SK-N-SH (cell line): ENCODE measurements around the gene SLC9A5.

Source experiments
- EZH2phosphoT487 ChIP-seq: fragments of 200-600 bp; sonication (generic); IDR thresholded peaks from 2 replicates; pipeline ENCODE4 v1.6.1; 2017; ENCODE audit warnings: low read depth, mixed run types, mild to moderate bottlenecking, antibody characterized with exemption, moderate library complexity, borderline replicate concordance
- FOXM1 ChIP-seq: IDR thresholded peaks from 2 replicates; pipeline ENCODE4 v1.4.0; 2012; ENCODE audit warnings: low read depth, mild to moderate bottlenecking
- GABPA ChIP-seq: IDR thresholded peaks from 2 replicates; pipeline ENCODE4 v1.4.0; 2012; ENCODE audit warnings: low read depth, mild to moderate bottlenecking
- GATA2 ChIP-seq: sonication (generic); formaldehyde crosslinking; IDR thresholded peaks from 2 replicates; pipeline ENCODE4 v1.5.0; 2020; ENCODE audit warnings: mild to moderate bottlenecking, missing genetic modification reagents
- NFIC ChIP-seq: IDR thresholded peaks from 2 replicates; pipeline ENCODE4 v1.4.0; 2012; ENCODE audit warnings: borderline replicate concordance
- POLR2AphosphoS5 ChIP-seq: IDR thresholded peaks from 2 replicates; pipeline ENCODE4 v1.6.1; 2012; ENCODE audit warnings: low read depth, low read length
- RAD21 ChIP-seq: IDR thresholded peaks from 2 replicates; pipeline ENCODE4 v1.6.1; 2012; ENCODE audit warnings: mild to moderate bottlenecking, low read length
- RXRA ChIP-seq: IDR thresholded peaks from 2 replicates; pipeline ENCODE4 v1.4.0; 2012; ENCODE audit warnings: low read depth, mild to moderate bottlenecking, borderline replicate concordance
- SIN3A ChIP-seq: IDR thresholded peaks from 2 replicates; pipeline ENCODE4 v1.6.1; 2012; ENCODE audit warnings: low read depth, mild to moderate bottlenecking, low read length, moderate library complexity, borderline replicate concordance
- TF ChIP-seq, protein P1 (sequence below): fragments of 200-600 bp; sonication (generic); IDR thresholded peaks from 2 replicates; pipeline ENCODE4 v1.6.1; 2017; ENCODE audit warnings: antibody characterized with exemption, mild to moderate bottlenecking, moderate library complexity
- TF ChIP-seq, protein P2 (sequence below): IDR thresholded peaks from 2 replicates; pipeline ENCODE4; 2012
- TF ChIP-seq, protein P3 (sequence below): fragments of 150-350 bp; IDR thresholded peaks from 2 replicates; pipeline ENCODE4 v1.6.1; 2017; ENCODE audit warnings: antibody characterized with exemption, low read length, low read depth, borderline replicate concordance
- TF ChIP-seq, protein P4 (sequence below): IDR thresholded peaks from 2 replicates; pipeline ENCODE4 v1.4.0; 2012; ENCODE audit warnings: low read depth

DNA sequence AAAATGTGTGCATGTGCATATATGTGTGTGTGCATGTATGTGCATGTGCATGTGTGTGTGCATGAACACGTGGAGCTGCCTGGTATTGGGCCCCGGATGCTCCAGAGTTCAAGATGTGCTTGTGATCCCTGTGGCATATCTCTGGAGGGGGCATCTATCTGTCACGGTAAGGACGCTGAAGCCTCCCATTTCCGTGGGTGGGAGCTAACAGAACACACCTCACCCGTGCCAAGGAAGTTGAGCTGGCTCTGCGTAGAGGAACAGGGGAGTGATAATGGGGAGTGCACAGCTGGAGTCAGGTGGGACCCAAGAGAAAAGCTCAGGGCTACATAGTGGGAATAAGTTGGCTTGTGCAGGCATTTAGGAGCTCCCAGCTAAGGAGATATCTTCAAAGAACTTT lies 37.1 kb upstream of the SLC9A5 start:
- TF ChIP-seq POLR2AphosphoS5: no peak
- TF ChIP-seq, protein P1, sequence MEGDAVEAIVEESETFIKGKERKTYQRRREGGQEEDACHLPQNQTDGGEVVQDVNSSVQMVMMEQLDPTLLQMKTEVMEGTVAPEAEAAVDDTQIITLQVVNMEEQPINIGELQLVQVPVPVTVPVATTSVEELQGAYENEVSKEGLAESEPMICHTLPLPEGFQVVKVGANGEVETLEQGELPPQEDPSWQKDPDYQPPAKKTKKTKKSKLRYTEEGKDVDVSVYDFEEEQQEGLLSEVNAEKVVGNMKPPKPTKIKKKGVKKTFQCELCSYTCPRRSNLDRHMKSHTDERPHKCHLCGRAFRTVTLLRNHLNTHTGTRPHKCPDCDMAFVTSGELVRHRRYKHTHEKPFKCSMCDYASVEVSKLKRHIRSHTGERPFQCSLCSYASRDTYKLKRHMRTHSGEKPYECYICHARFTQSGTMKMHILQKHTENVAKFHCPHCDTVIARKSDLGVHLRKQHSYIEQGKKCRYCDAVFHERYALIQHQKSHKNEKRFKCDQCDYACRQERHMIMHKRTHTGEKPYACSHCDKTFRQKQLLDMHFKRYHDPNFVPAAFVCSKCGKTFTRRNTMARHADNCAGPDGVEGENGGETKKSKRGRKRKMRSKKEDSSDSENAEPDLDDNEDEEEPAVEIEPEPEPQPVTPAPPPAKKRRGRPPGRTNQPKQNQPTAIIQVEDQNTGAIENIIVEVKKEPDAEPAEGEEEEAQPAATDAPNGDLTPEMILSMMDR: no peak
- no peak for TF ChIP-seq SIN3A
- no peak for TF ChIP-seq GABPA
- TF ChIP-seq FOXM1: no peak
- TF ChIP-seq, protein P2, sequence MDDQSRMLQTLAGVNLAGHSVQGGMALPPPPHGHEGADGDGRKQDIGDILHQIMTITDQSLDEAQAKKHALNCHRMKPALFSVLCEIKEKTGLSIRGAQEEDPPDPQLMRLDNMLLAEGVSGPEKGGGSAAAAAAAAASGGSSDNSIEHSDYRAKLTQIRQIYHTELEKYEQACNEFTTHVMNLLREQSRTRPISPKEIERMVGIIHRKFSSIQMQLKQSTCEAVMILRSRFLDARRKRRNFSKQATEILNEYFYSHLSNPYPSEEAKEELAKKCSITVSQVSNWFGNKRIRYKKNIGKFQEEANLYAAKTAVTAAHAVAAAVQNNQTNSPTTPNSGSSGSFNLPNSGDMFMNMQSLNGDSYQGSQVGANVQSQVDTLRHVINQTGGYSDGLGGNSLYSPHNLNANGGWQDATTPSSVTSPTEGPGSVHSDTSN: no peak
- TF ChIP-seq RAD21: no peak
- TF ChIP-seq, protein P3, sequence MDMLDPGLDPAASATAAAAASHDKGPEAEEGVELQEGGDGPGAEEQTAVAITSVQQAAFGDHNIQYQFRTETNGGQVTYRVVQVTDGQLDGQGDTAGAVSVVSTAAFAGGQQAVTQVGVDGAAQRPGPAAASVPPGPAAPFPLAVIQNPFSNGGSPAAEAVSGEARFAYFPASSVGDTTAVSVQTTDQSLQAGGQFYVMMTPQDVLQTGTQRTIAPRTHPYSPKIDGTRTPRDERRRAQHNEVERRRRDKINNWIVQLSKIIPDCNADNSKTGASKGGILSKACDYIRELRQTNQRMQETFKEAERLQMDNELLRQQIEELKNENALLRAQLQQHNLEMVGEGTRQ: no peak
- TF ChIP-seq, protein P4, sequence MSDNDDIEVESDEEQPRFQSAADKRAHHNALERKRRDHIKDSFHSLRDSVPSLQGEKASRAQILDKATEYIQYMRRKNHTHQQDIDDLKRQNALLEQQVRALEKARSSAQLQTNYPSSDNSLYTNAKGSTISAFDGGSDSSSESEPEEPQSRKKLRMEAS: no peak
- no peak for TF ChIP-seq NFIC
- no peak for TF ChIP-seq RXRA
- no peak for TF ChIP-seq EZH2phosphoT487
- TF ChIP-seq GATA2 (CRISPR knock-in tag): no peak
